Chondrocyte (in vitro differentiated cells): ENCODE measurements around the gene LENG9. TPM values are rescaled to one million over a fixed set of nuclear protein-coding genes. Genes with fewer than 3 reads are reported as not detected.

ENCODE experiments used
- DNase-seq: peaks from one replicate; pipeline ENCODE4 v3.0.0; 2021; ENCODE audit warnings: mixed read lengths, low spot score
- H3K27ac Mint-ChIP-seq: one replicate; pipeline ENCODE4 v1.8.0; 2021; ENCODE audit warnings: mild to moderate bottlenecking, moderate library complexity, mixed read lengths; ENCODE audit not compliant: unreplicated experiment
- H3K27me3 Mint-ChIP-seq: 2 replicates; pipeline ENCODE4 v1.8.0; 2021; ENCODE audit warnings: low read depth, mixed read lengths
- H3K36me3 Mint-ChIP-seq: 2 replicates; pipeline ENCODE4 v1.8.0; 2021; ENCODE audit warnings: low read depth, mixed read lengths
- H3K4me1 Mint-ChIP-seq: 2 replicates; pipeline ENCODE4 v1.8.0; 2021; ENCODE audit warnings: low read depth, mild to moderate bottlenecking, mixed read lengths
- H3K4me3 Mint-ChIP-seq: one replicate; pipeline ENCODE4 v1.8.0; 2021; ENCODE audit warnings: mild to moderate bottlenecking, moderate library complexity, mixed read lengths; ENCODE audit not compliant: unreplicated experiment
- H3K9me3 Mint-ChIP-seq: 2 replicates; pipeline ENCODE4 v1.8.0; 2021; ENCODE audit warnings: low read depth, mixed read lengths
- total RNA-seq: library from RNA; stranded (reverse); gene quantifications from 3 replicates; pipeline ENCODE4 v1.2.1, GENCODE V29; 2021
- TF ChIP-seq, protein P1 (sequence below): fragments of 200-600 bp; sonication (generic); IDR thresholded peaks from 2 replicates; pipeline ENCODE4 v1.5.0; 2021; ENCODE audit warnings: antibody characterized with exemption, mild to moderate bottlenecking, moderate library complexity

LENG9 gene
- total RNA-seq, 1 donor from 2014 or later, result 13.2 TPM

DNA sequence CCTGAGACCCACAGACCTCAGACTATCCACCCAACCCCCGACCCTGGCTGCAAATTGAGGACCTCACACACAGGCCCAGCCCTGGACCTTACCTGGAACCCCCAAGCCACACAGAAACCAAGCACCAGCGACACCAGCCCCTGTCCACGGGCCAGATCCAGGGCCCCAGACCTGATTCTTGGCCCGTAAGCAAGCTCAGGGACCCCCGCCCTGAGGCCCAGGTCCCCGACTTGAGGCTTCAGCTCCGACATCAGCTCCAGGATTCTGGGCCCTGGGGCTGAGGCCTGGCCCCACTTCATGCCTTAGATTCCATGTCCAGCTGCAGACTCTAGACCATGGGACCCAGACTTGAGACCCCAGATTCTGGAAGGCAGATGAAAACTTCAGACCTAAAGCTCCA, 42.1 kb downstream of the LENG9 start:
- no peak overlapping the region for H3K27ac Mint-ChIP-seq
- H3K9me3 Mint-ChIP-seq, result no peaks in the 10 kb centered on the region
- peaks cover 3% of the 10 kb centered on the region for H3K36me3 Mint-ChIP-seq
- no peak overlapping the region for H3K4me3 Mint-ChIP-seq
- H3K4me1 Mint-ChIP-seq, result peaks cover 8% of the 10 kb centered on the region
- peaks cover 22% of the 10 kb centered on the region for H3K27me3 Mint-ChIP-seq
- no peak for DNase-seq
- TF ChIP-seq, protein P1, sequence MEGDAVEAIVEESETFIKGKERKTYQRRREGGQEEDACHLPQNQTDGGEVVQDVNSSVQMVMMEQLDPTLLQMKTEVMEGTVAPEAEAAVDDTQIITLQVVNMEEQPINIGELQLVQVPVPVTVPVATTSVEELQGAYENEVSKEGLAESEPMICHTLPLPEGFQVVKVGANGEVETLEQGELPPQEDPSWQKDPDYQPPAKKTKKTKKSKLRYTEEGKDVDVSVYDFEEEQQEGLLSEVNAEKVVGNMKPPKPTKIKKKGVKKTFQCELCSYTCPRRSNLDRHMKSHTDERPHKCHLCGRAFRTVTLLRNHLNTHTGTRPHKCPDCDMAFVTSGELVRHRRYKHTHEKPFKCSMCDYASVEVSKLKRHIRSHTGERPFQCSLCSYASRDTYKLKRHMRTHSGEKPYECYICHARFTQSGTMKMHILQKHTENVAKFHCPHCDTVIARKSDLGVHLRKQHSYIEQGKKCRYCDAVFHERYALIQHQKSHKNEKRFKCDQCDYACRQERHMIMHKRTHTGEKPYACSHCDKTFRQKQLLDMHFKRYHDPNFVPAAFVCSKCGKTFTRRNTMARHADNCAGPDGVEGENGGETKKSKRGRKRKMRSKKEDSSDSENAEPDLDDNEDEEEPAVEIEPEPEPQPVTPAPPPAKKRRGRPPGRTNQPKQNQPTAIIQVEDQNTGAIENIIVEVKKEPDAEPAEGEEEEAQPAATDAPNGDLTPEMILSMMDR, result no peak

DNA sequence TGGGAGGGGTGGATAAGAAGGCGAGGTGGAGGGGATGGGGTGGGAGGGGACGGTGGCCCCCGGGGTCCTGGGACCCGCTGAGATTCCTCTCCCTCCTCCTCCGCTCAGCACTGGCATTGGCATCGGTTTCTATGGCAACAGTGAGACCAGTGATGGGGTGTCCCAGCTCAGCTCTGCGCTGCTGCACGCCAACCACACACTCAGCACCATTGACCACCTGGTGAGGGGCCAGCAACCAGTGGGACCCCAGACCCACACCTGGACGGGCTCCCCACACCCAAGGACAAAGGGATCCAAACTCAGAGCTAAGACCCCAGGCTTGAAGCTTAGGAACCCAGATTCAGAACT, 42.4 kb downstream of the LENG9 start:
- Mint-ChIP-seq H3K27me3 (peaks cover 22% of the 10 kb centered on the region), H3K4me1 (peaks cover 8% of the 10 kb centered on the region), H3K36me3 (peaks cover 3% of the 10 kb centered on the region), H3K4me3 (no peak overlapping the region), H3K27ac (no peak overlapping the region), H3K9me3 (no peaks in the 10 kb centered on the region)
- DNase-seq, result no peak
- TF ChIP-seq, protein P1, result no peak

DNA sequence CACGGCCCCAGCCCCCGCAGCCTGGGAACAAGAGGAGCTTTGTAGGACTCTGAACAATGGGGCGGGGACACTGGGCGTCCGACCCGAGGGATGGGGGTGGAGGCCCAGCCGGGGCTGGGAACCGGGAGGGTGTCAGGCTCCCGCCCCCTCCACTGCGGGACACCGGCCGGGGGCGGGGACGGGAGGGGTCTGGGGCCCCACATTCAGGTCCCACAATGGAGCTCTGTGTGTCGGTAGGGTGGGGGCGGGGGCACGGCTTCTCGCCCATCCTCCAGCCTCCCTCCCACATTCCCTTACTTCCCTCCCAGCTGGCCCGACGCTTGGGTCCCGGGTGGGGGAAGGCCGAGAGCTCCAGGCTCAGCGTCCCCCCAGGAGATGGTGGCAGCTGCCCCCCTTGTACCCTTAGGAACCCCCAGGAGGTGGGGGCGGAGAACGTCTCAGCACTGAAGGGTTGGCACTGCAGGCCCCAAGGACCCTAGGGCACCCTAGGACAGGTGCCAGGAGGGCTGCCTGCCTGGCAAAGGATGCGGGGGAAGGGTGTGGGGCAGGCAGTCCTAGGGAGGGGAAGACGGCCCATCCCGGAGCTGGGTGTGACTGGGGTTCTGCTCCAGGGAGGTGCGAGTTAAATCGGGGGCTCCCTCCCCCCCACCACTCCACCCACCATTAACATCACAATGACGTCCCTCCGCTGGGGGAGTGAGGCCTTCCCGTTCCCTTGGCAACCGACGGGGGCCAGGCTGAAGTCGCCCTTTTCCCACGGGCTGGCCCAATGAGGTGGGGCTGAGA, 43.0 kb downstream of the LENG9 start:
- peak overlapping the region; percentile 32 for H3K27ac Mint-ChIP-seq
- TF ChIP-seq, protein P1, result no peak
- H3K4me3 Mint-ChIP-seq, result peak overlapping the region; percentile 9
- H3K36me3 Mint-ChIP-seq, result peaks cover 3% of the 10 kb centered on the region
- H3K4me1 Mint-ChIP-seq, result peaks cover 8% of the 10 kb centered on the region
- H3K9me3 Mint-ChIP-seq, result no peaks in the 10 kb centered on the region
- peaks cover 26% of the 10 kb centered on the region for H3K27me3 Mint-ChIP-seq
- DNase-seq, result no peak

DNA sequence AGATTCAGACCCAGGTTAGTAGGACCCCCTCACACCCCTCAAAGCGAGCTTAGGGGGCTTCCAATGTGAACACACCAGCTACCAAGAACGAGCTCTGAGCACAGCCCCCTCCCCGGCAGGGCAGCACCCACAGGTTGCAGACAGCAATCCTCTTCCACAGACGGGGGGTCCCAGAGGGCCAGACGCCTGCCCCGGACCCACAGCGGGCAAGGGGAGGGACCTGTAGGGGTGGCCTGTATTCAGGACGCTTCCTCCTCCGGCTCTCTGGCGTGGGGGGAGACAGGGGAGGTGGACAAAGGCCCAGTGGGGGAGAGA, 43.6 kb downstream of the LENG9 start:
- H3K27me3 Mint-ChIP-seq, result peaks cover 26% of the 10 kb centered on the region
- H3K4me1 Mint-ChIP-seq, result peaks cover 8% of the 10 kb centered on the region
- H3K27ac Mint-ChIP-seq, result no peak overlapping the region
- no peak overlapping the region for H3K4me3 Mint-ChIP-seq
- DNase-seq, result no peak
- H3K36me3 Mint-ChIP-seq, result peaks cover 3% of the 10 kb centered on the region
- no peaks in the 10 kb centered on the region for H3K9me3 Mint-ChIP-seq
- TF ChIP-seq, protein P1, result no peak

DNA sequence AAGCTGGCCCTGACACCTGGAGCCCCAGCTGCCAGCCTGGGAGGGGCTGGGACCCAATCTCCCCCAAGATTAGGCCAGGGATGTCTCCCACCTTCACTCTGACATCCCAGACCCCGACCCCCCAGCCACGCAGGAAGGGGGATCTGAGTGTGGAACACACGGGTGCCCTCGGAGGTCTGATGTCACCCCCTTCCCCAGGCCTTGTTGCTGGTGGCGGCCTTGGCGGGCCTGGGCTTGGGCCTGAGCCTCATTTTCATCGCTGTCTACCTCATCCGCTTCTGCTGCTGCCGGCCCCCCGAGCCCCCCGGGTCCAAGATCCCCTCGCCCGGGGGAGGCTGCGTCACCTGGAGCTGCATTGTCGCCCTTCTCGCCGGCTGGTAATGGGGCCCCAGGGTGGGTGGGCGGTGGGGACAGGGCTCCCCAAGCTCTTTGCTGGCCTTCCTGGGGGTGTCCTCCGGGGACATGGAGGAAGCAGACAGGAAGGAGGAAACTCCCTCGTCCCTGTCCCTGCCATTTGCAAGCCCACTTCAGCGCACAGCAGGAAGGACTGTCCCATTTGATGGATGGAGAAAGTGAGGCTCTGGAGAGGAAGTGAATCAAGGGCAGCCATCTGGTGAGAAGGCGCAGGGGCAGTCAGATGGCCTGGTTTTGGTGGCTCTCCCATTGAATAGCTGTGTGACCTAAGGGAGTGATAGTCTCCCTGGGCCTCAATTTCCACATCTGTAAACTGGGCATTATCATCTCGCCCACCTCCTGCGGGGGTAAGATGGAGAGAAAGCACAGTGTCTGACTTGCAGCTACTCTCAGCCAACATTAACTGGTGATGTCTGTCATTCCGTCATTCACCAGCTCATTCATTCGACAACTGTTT, 44.4 kb downstream of the LENG9 start:
- peaks cover 8% of the 10 kb centered on the region for H3K4me1 Mint-ChIP-seq
- H3K36me3 Mint-ChIP-seq, result peaks cover 3% of the 10 kb centered on the region
- peaks cover 1% of the 10 kb centered on the region for H3K9me3 Mint-ChIP-seq
- DNase-seq, result no peak
- H3K27ac Mint-ChIP-seq, result no peak overlapping the region
- H3K27me3 Mint-ChIP-seq, result peaks cover 33% of the 10 kb centered on the region
- no peak overlapping the region for H3K4me3 Mint-ChIP-seq
- TF ChIP-seq, protein P1, result no peak
